Cardiac septum (tissue), 1 donor: ENCODE data around the gene TTC39A. TPM values are rescaled to one million over a fixed set of nuclear protein-coding genes. Genes with fewer than 3 reads are reported as not detected.
"Not testable (repeated sequence)": the region's sequence is repeated elsewhere in the genome, so short reads cannot be mapped to it uniquely, and the experiment has no call there.

Experiments
- DNase-seq: peaks from one replicate; pipeline ENCODE4 v3.0.0-alpha.2; 2020; ENCODE audit warnings: low spot score
- intact Hi-C: fragments of 100-400 bp; cut with DNase I; formaldehyde crosslinking; loops from one replicate; pipeline ENCODE4 v1.14.0; 2022
- total RNA-seq: library from RNA; stranded (reverse); fragmentation: NEBNext Ultra II Directional; extraction: Animal tissue kit (Norgen Biotek cat#: 25700); gene quantifications from one replicate; pipeline ENCODE4 v1.2.1, GENCODE V29; 2021
- donor health status: DM: no; HTN: no; CAD: no.

Gene TTC39A
- total RNA-seq, 1 donor from 2014 or later: 20.3 TPM

DNA sequence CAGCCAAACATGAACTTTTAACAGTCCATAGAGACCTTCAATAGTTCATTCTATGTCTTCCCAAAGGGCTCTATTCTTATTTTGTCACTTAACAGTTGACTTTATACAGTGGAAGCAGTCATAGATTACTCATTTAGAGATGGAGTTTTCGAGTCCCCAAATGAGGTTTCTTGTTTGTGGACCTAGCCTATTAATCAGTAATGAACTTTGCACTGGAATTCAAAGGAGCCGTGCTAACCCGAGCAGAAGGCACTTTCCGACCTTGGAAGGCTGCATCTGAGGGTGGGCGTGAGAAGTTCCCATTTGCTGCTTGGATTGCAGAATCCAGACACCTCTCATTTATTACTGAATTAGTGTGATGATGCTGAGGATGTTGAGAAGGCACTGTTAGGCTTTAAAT is 46.4 kb downstream of the TTC39A start:
- intact Hi-C loops: loop anchor here (5.0 kb wide), 1 partner anchor 47 kb away; the partner anchor contains the start of gene RNF11

DNA sequence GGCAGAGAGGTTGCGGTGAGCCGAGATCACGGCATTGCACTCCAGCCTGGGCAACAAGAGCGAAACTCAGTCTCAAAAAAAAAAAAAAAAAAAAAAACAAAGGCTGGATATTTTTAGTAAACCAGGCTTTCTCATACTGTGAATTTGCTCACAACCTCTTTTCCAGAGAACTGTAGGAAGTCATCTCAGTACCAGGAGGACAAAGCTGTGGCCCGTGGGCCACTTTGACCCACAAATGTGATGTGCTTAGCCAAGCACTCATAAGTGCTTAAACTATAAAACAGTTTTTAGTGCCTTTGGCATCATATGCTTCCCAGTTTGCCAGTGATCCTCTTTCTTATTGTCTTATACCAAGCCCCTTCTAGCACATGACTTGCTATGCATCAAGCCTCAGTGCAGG is 47.8 kb downstream of the TTC39A start:
- intact Hi-C loops: loop anchor here (5.0 kb wide), 1 partner anchor 45 kb away; the partner anchor contains the start of gene RNF11
- DNase-seq: no peak

More for the DNA sequence above, 46.4 kb downstream of the TTC39A start:
- DNase-seq: no peak

GRCh38 chr1:51281807-51282206 is 48.6 kb downstream of the TTC39A start:
- intact Hi-C loops: loop anchor here (5.0 kb wide), 1 partner anchor 45 kb away; the partner anchor contains the start of gene RNF11
- DNase-seq: no peak

DNA sequence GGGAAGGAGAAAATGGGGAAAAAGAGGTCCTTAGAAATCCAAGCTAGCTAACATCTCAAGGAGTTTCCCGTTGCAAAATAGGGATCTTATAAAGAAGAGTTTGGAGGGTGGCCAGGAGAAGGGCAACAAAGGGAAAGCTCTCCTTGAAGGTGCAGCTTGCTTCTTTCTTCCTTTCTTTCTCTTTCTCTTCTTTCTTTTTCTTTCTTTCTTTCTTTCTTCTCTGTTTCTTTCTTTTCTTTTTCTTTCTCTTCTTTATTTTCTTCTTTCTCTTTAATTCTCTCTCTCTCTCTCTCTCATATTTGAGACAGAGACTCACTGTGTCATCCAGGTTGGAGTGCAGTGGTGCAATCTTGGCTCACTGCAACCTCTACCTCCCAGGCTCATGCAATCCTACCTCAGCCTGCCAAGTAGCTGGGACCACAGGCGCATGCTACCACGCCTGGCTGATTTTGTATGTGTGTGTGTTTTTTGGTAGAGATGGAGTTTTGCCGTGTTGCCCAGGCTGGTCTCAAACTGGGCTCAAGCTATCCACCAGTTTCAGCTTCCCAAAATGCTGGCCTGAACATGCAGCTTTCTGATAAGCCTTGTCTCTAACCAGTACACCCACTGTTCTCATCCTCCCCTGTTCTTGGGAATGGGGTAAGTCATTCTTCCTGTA is 49.9 kb downstream of the TTC39A start:
- intact Hi-C loops: loop anchor here (5.0 kb wide), 1 partner anchor 43 kb away; the partner anchor contains the start of gene RNF11
- DNase-seq: no peak

GRCh38 chr1:51276286-51276685 is 54.1 kb downstream of the TTC39A start:
- no peak for DNase-seq
- intact Hi-C loops: no loop called here

DNA sequence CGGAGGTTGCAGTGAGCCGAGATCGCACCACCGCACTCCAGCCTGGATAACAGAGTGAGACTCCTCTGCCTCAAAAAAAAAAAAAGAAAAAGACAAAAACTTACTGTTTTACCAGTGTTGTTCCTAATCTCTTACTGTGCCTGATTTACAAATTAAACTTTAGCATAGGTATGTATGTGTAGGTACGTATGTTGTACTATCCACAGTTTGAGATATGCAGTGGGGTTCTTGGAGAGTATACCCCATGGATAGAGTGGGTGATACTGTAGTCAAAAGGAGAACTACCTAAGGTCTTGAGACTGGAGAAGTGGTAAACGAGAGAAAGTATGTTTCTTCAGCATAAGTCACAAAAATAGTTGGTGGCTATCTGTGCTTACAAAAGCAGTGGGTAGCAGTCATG is 55.7 kb downstream of the TTC39A start:
- intact Hi-C loops: no loop called here
- DNase-seq: no peak

- DNase-seq: no peak
- intact Hi-C loops: no loop called here
These were observed 57.4 kb downstream of the TTC39A start for GRCh38 chr1:51272916-51273315.

GRCh38 chr1:51270751-51271150 is 59.6 kb downstream of the TTC39A start:
- intact Hi-C loops: no loop called here

GRCh38 chr1:51268634-51269033 is 61.7 kb downstream of the TTC39A start:
- intact Hi-C loops: no loop called here
- no peak for DNase-seq

More at GRCh38 chr1:51270751-51271150, 59.6 kb downstream of the TTC39A start:
- no peak for DNase-seq

DNA sequence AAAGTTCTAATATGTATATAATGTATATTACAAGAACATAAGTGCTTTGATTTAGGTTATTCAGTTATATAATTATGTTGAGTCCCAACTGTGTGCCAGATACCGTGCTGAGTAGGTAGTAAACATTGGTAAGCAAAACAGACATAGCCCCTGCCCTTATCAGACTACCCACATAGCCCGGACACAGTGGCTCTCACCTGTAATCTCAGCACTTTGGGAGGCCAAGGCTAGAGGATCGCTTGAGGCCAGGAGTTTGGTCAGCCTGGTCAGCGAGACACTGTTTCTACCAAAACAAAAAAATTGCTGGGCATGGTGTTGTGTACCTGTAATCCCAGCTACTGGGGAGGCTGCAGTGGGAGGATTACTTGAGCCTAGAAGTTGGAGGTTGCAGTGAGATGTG is 63.6 kb downstream of the TTC39A start:
- intact Hi-C loops: no loop called here
- DNase-seq: no peak

DNA sequence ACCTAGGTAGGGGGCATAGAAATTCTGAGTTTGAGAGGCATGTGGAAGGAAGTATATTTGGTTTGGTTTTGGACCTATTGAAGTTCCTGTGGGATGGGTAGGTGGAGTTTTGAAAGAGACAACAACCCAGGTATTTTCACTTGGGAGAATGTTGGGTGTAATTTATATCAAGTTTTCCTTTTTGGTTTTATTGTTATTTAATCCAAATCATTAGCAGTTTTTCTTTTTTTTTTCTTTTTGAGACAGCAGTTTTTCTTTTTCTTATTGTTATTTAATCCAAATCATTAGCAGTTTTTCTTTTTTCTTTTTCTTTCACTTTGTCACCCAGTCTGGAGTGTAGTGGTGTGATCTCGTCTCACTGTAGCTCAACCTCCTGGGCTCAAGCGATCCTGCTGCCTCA is 64.2 kb downstream of the TTC39A start:
- intact Hi-C loops: no loop called here
- DNase-seq: no peak

GRCh38 chr1:51265618-51266017 is 64.7 kb downstream of the TTC39A start:
- intact Hi-C loops: no loop called here
- no peak for DNase-seq

DNA sequence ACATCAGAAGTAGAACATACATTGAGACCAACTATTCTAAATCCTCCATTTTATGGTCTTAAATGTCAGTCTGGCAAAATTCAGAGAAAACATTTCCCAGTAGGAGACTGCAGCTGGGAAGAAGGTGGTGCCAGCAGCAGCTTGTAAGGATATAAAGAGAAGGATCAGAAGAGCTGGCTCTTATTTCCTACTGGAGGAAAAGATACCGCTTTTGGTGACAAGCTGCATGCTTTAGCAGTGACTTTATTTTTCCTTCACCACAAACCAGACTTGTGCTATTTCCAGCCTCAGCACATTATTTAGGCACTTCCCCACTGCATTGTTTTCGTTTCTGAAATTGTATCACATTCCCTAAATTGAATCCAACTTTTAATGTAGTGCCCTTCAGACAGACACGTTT is 65.9 kb downstream of the TTC39A start:
- intact Hi-C loops: no loop called here

GRCh38 chr1:51263147-51263877 is 67.0 kb downstream of the TTC39A start:
- intact Hi-C loops: no loop called here
- DNase-seq: no peak

More for the DNA sequence above, 65.9 kb downstream of the TTC39A start:
- no peak for DNase-seq

DNA sequence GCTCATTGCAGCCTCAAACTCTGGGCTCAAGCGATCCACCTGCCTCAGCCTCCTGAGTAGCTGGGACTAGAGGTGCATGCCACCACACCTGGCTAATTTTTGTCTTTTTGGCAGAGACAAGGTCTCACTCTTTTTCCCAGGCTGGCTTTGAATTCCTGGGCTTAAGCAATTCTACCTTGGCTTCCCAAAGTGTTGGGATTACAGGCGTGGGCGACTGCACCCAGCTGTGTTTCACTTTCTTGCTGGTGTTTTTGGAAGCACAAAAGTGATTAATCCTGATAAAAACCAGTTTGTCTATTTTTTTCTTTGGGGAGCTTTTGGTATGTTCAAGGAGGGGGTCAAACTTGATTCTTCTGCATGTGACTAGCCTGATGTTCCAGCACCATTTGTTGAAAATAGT is 75.0 kb downstream of the TTC39A start:
- no peak for DNase-seq
- intact Hi-C loops: no loop called here

GRCh38 chr1:51253691-51254090 is 76.7 kb downstream of the TTC39A start:
- intact Hi-C loops: no loop called here
- no peak for DNase-seq

DNA sequence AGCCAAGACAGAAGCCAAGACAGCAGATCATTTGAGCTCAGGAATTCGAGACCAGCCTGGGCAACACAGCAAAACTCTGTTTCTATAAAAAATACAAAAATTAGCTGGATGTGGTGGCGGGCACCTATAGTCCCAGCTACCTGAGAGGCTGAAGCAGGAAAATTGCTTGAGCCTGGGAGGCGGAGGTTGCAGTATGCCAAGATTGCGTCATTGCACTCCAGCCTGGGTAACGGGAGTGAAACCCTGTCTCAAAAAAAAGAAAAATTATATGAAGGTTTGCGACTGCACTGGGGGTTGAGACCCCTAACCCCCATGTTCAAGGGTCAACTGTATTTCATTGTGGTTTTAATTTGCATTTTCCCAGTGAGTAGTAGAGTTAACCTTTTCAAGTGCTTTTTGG is 78.0 kb downstream of the TTC39A start:
- DNase-seq: no peak
- intact Hi-C loops: no loop called here

DNA sequence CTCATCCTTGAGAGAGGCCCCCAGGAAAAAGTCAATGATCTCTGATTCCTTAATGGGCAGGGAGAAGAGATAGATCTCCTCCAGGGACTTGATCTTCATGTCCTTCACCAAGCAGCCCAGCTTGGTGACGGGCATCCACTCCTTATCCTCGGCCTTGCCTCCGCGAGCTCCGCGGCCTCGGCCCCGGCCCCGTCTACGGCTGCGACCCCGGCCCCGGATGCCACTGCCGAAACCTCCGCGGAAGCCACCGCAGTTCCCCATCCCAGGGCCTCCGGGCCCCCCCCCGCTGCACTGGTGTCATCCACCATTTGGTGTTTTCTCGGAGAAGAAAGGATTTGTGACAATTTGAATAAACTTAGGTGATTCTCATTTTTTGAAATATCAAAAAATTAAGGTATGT is 79.2 kb downstream of the TTC39A start:
- DNase-seq, intact Hi-C loops: not testable (repeated sequence)

DNA sequence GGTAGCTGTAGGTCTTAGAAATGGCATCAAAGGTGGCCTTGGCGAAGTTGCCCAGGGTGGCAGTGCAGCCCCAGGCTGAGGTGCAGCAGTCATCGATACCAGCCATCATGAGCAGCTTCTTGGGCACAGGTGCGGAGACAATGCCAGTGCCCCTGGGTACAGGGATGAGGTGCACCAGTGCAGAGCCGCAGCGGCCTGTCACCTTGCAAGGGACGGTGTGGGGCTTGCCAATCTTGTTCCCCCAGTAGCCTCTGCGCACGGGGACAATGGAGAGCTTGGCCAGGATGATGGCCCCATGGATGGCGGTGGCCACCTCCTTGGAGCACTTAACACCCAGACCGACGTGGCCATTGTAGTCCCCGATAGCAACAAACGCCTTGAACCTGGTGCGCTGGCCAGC is 79.6 kb downstream of the TTC39A start:
- intact Hi-C loops: not testable (repeated sequence)

DNA sequence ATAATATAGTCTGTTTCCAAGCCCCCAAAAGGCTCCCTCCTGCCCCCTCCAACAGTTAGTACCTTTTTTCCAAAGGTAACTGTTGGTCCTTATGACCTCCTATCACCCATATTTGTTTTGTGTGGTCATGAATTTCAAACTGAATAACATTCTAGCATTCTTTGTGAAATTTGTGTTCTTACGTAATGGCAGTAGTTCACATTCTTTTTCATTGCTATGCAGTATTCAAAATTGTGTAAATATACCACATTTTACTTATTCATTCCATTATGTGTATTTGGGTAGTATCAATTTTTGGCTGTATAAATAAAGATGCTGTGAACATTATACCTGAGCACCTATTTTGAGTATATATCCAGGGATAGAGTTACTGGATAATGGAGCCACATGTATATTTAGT is 80.9 kb downstream of the TTC39A start:
- intact Hi-C loops: no loop called here
- no peak for DNase-seq

More for the DNA sequence above, 79.6 kb downstream of the TTC39A start:
- not testable (repeated sequence) for DNase-seq

DNA sequence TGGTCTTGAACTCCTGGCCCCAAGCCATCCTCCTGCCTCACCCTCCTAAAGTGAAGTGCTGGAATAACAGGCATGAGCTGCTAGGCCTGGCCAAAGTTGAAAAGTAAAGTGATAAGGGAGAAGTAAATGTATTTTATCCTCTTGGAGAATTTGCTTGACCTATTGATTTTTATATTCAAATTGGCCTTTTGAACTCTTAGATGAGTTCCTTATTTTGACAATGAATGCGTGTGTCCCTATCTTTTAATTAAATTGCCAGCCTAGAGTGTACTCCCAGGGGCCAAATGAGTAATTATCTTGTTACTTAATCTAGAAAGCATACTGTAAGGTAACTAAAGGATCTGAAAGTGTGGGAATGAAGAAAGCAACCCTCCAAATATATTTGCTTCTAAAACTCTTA is 82.9 kb downstream of the TTC39A start:
- intact Hi-C loops: no loop called here
- no peak for DNase-seq
